Bronchial epithelial cell (primary cell): Measurements from ENCODE around the gene COL11A2. TPM values are rescaled to one million over a fixed set of nuclear protein-coding genes. Genes with fewer than 3 reads are reported as not detected.

Source experiments
- DNase-seq: peaks from one replicate; pipeline ENCODE4 v3.0.0-alpha.2; 2010; ENCODE audit warnings: low read depth
- FAIRE-seq: peaks from 2 replicates; lab custom pipeline; 2011; peaks lifted over from hg19 to GRCh38; lab: Jason Lieb, UNC
- H3K27me3 ChIP-seq: 2 replicates; pipeline ENCODE4 v1.5.1; 2011; ENCODE audit warnings: low read length; ENCODE audit not compliant: control insufficient read depth, insufficient read depth
- H3K36me3 ChIP-seq: 2 replicates; pipeline ENCODE4 v1.5.1; 2011; ENCODE audit warnings: low read length; ENCODE audit not compliant: control insufficient read depth, insufficient read depth
- H3K4me3 ChIP-seq: 2 replicates; pipeline ENCODE4 v1.5.1; 2011; ENCODE audit warnings: mild to moderate bottlenecking, low read depth, low read length, control low read depth
- total RNA-seq: library from RNA; depleted of rRNA; stranded (reverse); fragments of >200 nt; gene quantifications from 2 replicates; pipeline ENCODE4 v1.2.1, GENCODE V29; 2014
- TF ChIP-seq, protein P1 (sequence below): IDR thresholded peaks from 2 replicates; pipeline ENCODE4 v1.5.1; 2011; ENCODE audit warnings: mild to moderate bottlenecking, moderate library complexity, low read length, control low read depth, inconsistent platforms; ENCODE audit not compliant: insufficient read depth, severe bottlenecking

COL11A2 gene
- total RNA-seq, 1 donor from 2014 or later = under 0.01 TPM

DNA sequence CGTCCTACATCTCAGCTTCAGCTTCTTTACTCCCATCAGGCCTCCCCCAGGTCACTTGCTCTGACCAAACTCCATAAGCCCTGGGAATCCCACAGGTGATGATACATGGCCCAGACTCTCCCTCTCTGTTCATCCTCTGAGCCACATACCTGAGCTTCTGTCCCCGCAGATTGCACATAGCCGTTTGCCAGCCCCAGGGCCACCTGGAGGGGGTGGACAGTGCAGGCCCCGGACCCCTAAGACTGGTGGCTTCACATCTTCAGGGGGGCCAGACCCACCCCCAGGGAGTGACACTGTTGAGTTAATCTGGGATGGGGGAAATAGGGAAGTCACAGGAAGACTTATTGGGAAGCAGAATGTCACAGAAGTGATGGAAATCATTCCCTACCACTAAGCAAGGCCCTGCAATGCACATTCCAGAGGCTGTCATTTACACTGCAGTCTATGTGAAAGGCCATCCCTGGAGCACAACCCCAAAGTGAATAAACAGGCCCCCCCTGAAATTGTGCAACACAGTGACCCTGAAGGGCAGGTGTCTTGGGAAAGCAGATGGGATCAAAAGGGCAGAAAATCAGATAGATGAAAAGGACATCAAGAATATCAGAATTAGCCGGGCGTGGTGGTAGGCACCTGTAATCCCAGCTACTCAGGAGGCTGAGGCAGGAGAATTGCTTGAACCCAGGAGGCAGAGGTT lies 6.0 kb upstream of the COL11A2 start:
- Histone ChIP-seq H3K36me3 (peaks cover 24% of the 10 kb centered on the region), H3K4me3 (no peak overlapping the region), H3K27me3 (no peaks in the 10 kb centered on the region)
- TF ChIP-seq, protein P1, sequence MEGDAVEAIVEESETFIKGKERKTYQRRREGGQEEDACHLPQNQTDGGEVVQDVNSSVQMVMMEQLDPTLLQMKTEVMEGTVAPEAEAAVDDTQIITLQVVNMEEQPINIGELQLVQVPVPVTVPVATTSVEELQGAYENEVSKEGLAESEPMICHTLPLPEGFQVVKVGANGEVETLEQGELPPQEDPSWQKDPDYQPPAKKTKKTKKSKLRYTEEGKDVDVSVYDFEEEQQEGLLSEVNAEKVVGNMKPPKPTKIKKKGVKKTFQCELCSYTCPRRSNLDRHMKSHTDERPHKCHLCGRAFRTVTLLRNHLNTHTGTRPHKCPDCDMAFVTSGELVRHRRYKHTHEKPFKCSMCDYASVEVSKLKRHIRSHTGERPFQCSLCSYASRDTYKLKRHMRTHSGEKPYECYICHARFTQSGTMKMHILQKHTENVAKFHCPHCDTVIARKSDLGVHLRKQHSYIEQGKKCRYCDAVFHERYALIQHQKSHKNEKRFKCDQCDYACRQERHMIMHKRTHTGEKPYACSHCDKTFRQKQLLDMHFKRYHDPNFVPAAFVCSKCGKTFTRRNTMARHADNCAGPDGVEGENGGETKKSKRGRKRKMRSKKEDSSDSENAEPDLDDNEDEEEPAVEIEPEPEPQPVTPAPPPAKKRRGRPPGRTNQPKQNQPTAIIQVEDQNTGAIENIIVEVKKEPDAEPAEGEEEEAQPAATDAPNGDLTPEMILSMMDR = no peak
- DNase-seq (no peak), FAIRE-seq (no peak)

DNA sequence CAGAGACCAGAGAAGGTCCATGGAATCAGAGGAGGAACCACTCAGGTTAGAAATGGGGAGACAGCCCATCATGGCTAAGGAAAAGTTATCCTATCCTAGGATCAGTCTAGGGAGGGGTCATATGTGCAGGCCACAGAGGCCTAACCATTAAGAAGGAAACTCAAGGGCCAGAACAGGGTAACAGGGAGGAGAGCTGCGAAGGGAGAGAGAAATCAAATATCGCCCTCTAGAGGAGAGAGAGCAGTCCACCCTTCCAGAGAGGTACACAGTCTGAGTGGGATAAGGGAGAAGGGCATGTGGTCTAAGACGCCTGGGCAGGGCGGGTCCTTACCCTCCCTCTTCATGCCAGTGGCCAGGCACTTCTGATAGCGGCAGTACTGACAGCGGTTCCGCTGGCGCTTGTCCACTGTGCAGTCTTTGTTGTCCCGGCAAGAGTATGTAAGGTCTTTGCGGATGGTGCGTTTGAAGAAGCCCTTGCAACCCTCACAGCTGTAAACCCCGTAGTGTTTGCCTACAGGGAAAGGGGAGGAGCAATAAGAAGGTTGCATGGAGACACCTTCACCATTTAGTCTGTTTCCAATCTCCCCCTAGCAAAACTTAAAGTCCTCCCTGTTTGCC lies 5.3 kb upstream of the COL11A2 start:
- Histone ChIP-seq H3K27me3 (peaks cover 1% of the 10 kb centered on the region), H3K4me3 (no peak overlapping the region), H3K36me3 (peaks cover 22% of the 10 kb centered on the region)
- TF ChIP-seq, protein P1 = peak; percentile 85
- DNase-seq (peak; percentile 71), FAIRE-seq (no peak)

DNA sequence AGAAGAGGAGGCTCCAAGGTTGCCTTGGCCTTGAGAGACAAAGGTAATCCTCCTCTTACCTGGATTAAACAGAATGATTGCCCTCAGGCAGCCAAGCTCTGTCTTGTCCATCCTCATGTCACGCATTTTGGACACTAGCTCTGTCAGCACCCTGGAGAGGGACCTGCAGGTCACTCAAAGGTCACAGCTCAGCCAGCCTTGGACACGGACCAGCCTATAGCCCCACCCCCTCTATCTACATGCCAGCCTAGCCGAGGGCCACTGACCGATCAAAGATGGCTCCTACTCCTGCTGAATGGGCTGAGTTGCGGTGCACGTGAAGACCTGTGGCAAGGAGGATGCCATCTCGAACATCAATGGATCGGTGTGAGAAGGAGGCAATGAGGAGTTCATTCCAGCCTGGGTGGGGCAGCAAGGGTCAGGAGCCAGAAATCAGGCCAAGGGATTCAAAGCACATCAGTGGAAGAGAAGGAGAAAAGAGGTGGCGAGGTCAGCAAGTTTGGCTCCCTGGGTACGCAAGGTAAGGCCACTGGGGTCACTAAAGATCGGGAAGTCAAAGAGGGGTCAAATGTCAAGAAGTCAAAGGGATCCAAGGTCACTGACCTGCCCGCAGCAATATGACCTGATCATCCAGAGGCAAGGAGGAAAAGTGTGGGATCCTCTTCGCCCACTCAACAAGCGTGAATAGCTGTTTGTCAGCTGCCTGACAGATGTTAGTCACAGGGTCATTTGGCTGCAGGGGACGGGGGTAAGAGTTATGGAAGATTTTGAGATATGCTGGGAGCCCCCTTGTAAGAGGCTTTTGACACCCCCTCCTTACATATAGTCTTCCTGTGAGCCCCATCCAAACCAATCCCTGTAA lies 3.3 kb upstream of the COL11A2 start:
- H3K27me3 ChIP-seq = peaks cover 14% of the 10 kb centered on the region
- FAIRE-seq (no peak), DNase-seq (no peak)
- peaks cover 16% of the 10 kb centered on the region for H3K36me3 ChIP-seq
- H3K4me3 ChIP-seq = no peak overlapping the region
- TF ChIP-seq, protein P1 = no peak

DNA sequence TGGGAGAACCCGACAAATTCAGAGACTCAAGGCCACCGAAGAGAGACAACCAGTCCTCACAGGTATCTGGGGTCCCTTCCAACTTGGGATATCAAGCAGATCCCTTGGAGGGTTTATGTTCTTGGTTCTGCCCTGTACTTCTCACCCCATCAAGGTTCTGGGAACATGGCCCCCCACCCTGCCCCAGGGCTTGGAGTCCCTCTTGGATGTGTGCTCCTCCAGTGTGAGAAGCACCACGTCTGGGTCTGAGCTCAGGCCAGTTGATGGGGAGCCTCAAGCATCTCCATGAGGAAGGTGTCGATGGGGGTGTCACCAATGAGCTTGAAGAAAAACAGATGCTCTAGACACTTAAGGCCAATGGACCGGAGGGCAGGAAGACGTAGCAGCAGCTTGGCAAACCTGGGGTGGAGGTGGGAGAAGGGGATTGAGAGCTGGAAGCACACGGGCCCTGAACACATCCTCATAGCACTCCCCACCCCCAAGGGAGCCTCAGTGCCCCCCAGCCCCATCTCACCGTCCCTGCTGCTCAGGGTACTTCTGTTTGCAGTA lies 2.2 kb upstream of the COL11A2 start:
- DNase-seq (no peak), FAIRE-seq (no peak)
- Histone ChIP-seq H3K4me3 (no peak overlapping the region), H3K27me3 (peaks cover 15% of the 10 kb centered on the region), H3K36me3 (peaks cover 16% of the 10 kb centered on the region)
- TF ChIP-seq, protein P1 = no peak

DNA sequence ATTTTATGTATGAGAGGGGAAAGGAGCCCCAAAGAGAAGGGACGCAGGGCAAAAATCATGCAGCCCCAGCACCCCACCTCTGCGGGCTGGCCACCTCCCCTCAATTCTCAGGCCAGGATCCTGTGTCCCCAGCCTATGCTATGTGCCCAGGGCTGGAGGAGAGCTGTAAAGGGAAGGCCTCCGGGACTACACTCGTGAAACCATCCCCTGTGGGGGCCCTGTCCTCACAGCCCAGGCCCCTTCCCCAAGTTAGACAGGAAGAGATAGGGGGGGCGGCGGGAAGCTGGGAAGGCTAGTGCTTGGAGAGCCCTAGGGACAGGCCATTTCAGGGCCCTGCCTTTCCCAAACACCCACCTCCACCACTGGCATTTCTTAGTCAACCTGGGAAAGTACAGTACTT lies 1.4 kb upstream of the COL11A2 start:
- Histone ChIP-seq H3K36me3 (peaks cover 16% of the 10 kb centered on the region), H3K27me3 (peaks cover 17% of the 10 kb centered on the region), H3K4me3 (no peak overlapping the region)
- DNase-seq = no peak
- TF ChIP-seq, protein P1 = no peak
- no peak for FAIRE-seq
